Natural killer cell treated with Interleukin-12 subunit alpha and Interleukin-12 subunit beta and Interleukin-15 and Interleukin-18, amount 100 ng/mL, for 72 hours (primary cell): ENCODE results near the gene DNTT. TPM values are rescaled to one million over a fixed set of nuclear protein-coding genes. Genes with fewer than 3 reads are reported as not detected.
"Not testable (repeated sequence)": the region's sequence is repeated elsewhere in the genome, so short reads cannot be mapped to it uniquely, and the experiment has no call there.

Experiments
- ATAC-seq, 2 donors: fragments of 150-1000 bp; cut with Tn5 transposase in 1 of 2; sonication (Bioruptor Pico), chemical (Tn5 transposase) in 1 of 2; 2 replicates each; pipeline ENCODE4 v1.10.0; 2021
- DNase-seq: peaks from one replicate; pipeline ENCODE4 v3.0.0; 2022; ENCODE audit warnings: low spot score
- H3K27ac Mint-ChIP-seq, 2 donors: 1 replicate in 1 of 2; 2 replicates in 1 of 2; pipeline ENCODE4 v1.8.0; 2022; ENCODE audit warnings: mixed read lengths in 2 of 2, mild to moderate bottlenecking in 1 of 2, moderate library complexity in 1 of 2
- H3K27me3 Mint-ChIP-seq, 2 donors: 1 replicate in 1 of 2; 2 replicates in 1 of 2; pipeline ENCODE4 v1.8.0; 2022; ENCODE audit warnings: mixed read lengths in 2 of 2
- H3K36me3 Mint-ChIP-seq: one replicate; pipeline ENCODE4 v1.8.0; 2022; ENCODE audit warnings: mixed read lengths
- H3K4me1 Mint-ChIP-seq, 2 donors: 1 replicate in 1 of 2; 2 replicates in 1 of 2; pipeline ENCODE4 v1.8.0; 2022; ENCODE audit warnings: low read depth in 2 of 2, mixed read lengths in 2 of 2, mild to moderate bottlenecking in 1 of 2
- H3K4me3 Mint-ChIP-seq: one replicate; pipeline ENCODE4 v1.8.0; 2022; ENCODE audit warnings: mixed read lengths
- H3K9me3 Mint-ChIP-seq: 2 replicates; pipeline ENCODE4 v1.8.0; 2022; ENCODE audit warnings: mixed read lengths
- total RNA-seq, 2 donors: library from RNA; stranded (reverse); gene quantifications; one replicate each; pipeline ENCODE4 v1.2.3, GENCODE V29; 2022

The DNTT gene
- total RNA-seq, 2 donors from 2014 or later = not detected

- DNase-seq, H3K27ac Mint-ChIP-seq, H3K4me3 Mint-ChIP-seq, H3K9me3 Mint-ChIP-seq, H3K36me3 Mint-ChIP-seq, H3K4me1 Mint-ChIP-seq, ATAC-seq: not testable (repeated sequence)
- peaks cover 14 to 47% of the 10 kb centered on the region in 2 donors for H3K27me3 Mint-ChIP-seq
Measured at GRCh38 chr10:96308854-96309253, 4.6 kb downstream of the DNTT start.

- H3K36me3 Mint-ChIP-seq = no peaks in the 10 kb centered on the region
- H3K27me3 Mint-ChIP-seq = peaks cover 12 to 39% of the 10 kb centered on the region in 2 donors
- H3K27ac Mint-ChIP-seq = no peak overlapping the region
- ATAC-seq (no peak), DNase-seq (no peak)
- H3K4me1 Mint-ChIP-seq = no peaks in the 10 kb centered on the region
- no peak overlapping the region for H3K4me3 Mint-ChIP-seq
- H3K9me3 Mint-ChIP-seq = no peaks in the 10 kb centered on the region
Measured at GRCh38 chr10:96309628-96310320, 5.5 kb downstream of the DNTT start.

GRCh38 chr10:96310321-96310669 is 6.1 kb downstream of the DNTT start:
- peaks cover 14 to 35% of the 10 kb centered on the region in 2 donors for H3K27me3 Mint-ChIP-seq
- ATAC-seq (no peak), DNase-seq (no peak)
- no peak overlapping the region for H3K27ac Mint-ChIP-seq
- H3K36me3 Mint-ChIP-seq = no peaks in the 10 kb centered on the region
- H3K4me3 Mint-ChIP-seq = no peak overlapping the region
- no peaks in the 10 kb centered on the region for H3K9me3 Mint-ChIP-seq
- no peaks in the 10 kb centered on the region for H3K4me1 Mint-ChIP-seq

GRCh38 chr10:96311180-96311715 is 7.0 kb downstream of the DNTT start:
- H3K4me3 Mint-ChIP-seq = no peak overlapping the region
- no peaks in the 10 kb centered on the region for H3K36me3 Mint-ChIP-seq
- no peak for ATAC-seq
- no peaks in the 10 kb centered on the region for H3K4me1 Mint-ChIP-seq
- no peak for DNase-seq
- no peak overlapping the region for H3K27ac Mint-ChIP-seq
- H3K9me3 Mint-ChIP-seq = no peaks in the 10 kb centered on the region
- H3K27me3 Mint-ChIP-seq = peaks cover 17 to 32% of the 10 kb centered on the region in 2 donors

- DNase-seq (no peak), ATAC-seq (no peak)
- Mint-ChIP-seq H3K27ac (no peak overlapping the region), H3K27me3 (peaks cover 19 to 28% of the 10 kb centered on the region in 2 donors), H3K4me3 (no peak overlapping the region), H3K36me3 (no peaks in the 10 kb centered on the region), H3K4me1 (no peaks in the 10 kb centered on the region), H3K9me3 (no peaks in the 10 kb centered on the region)
Measured at GRCh38 chr10:96313344-96313743, 9.1 kb downstream of the DNTT start.

- H3K36me3 Mint-ChIP-seq = no peaks in the 10 kb centered on the region
- H3K27me3 Mint-ChIP-seq = peaks cover 14 to 32% of the 10 kb centered on the region in 2 donors
- no peak overlapping the region for H3K27ac Mint-ChIP-seq
- H3K4me3 Mint-ChIP-seq = no peak overlapping the region
- H3K9me3 Mint-ChIP-seq = no peaks in the 10 kb centered on the region
- ATAC-seq (no peak), DNase-seq (no peak)
- H3K4me1 Mint-ChIP-seq = no peaks in the 10 kb centered on the region
Measured at GRCh38 chr10:96317067-96317833, 13.0 kb downstream of the DNTT start.

- H3K9me3 Mint-ChIP-seq = no peaks in the 10 kb centered on the region
- no peaks in the 10 kb centered on the region for H3K36me3 Mint-ChIP-seq
- H3K4me1 Mint-ChIP-seq = no peaks in the 10 kb centered on the region
- no peak overlapping the region for H3K4me3 Mint-ChIP-seq
- no peak overlapping the region for H3K27ac Mint-ChIP-seq
- no peak for ATAC-seq
- no peak for DNase-seq
- peaks cover 24 to 32% of the 10 kb centered on the region in 2 donors for H3K27me3 Mint-ChIP-seq
Measured at GRCh38 chr10:96319754-96320474, 15.7 kb downstream of the DNTT start.

GRCh38 chr10:96321822-96322221 is 17.6 kb downstream of the DNTT start:
- DNase-seq (no peak), ATAC-seq (no peak)
- Mint-ChIP-seq H3K36me3 (no peaks in the 10 kb centered on the region), H3K27ac (no peak overlapping the region), H3K9me3 (no peaks in the 10 kb centered on the region), H3K4me3 (no peak overlapping the region), H3K4me1 (no peaks in the 10 kb centered on the region), H3K27me3 (peaks cover 17 to 21% of the 10 kb centered on the region in 2 donors)

GRCh38 chr10:96322275-96322674 is 18.0 kb downstream of the DNTT start:
- Mint-ChIP-seq H3K9me3 (no peaks in the 10 kb centered on the region), H3K27ac (no peak overlapping the region), H3K4me1 (no peaks in the 10 kb centered on the region), H3K36me3 (no peaks in the 10 kb centered on the region), H3K4me3 (no peak overlapping the region), H3K27me3 (peaks cover 17 to 21% of the 10 kb centered on the region in 2 donors)
- no peak for DNase-seq
- no peak for ATAC-seq

GRCh38 chr10:96324447-96324846 is 20.2 kb downstream of the DNTT start:
- H3K4me3 Mint-ChIP-seq = no peak overlapping the region
- no peak overlapping the region for H3K27ac Mint-ChIP-seq
- H3K27me3 Mint-ChIP-seq = peaks cover 28 to 32% of the 10 kb centered on the region in 2 donors
- no peaks in the 10 kb centered on the region for H3K36me3 Mint-ChIP-seq
- H3K9me3 Mint-ChIP-seq = no peaks in the 10 kb centered on the region
- no peak for ATAC-seq
- H3K4me1 Mint-ChIP-seq = no peaks in the 10 kb centered on the region
- no peak for DNase-seq

- no peaks in the 10 kb centered on the region for H3K9me3 Mint-ChIP-seq
- ATAC-seq = peak in 1 of 2 donors; percentile 57
- no peaks in the 10 kb centered on the region for H3K36me3 Mint-ChIP-seq
- no peak overlapping the region for H3K4me3 Mint-ChIP-seq
- H3K4me1 Mint-ChIP-seq = no peaks in the 10 kb centered on the region
- no peak for DNase-seq
- H3K27ac Mint-ChIP-seq = no peak overlapping the region
- H3K27me3 Mint-ChIP-seq = peaks cover 20 to 32% of the 10 kb centered on the region in 2 donors
Measured at GRCh38 chr10:96325719-96326373, 21.6 kb downstream of the DNTT start.

GRCh38 chr10:96327462-96327861 is 23.2 kb downstream of the DNTT start:
- ATAC-seq (no peak), DNase-seq (no peak)
- no peaks in the 10 kb centered on the region for H3K4me1 Mint-ChIP-seq
- no peaks in the 10 kb centered on the region for H3K36me3 Mint-ChIP-seq
- no peak overlapping the region for H3K4me3 Mint-ChIP-seq
- H3K27ac Mint-ChIP-seq = no peak overlapping the region
- H3K9me3 Mint-ChIP-seq = no peaks in the 10 kb centered on the region
- peaks cover 16 to 39% of the 10 kb centered on the region in 2 donors for H3K27me3 Mint-ChIP-seq

GRCh38 chr10:96333101-96333500 is 28.9 kb downstream of the DNTT start:
- no peak overlapping the region for H3K27ac Mint-ChIP-seq
- peaks cover 33% of the 10 kb centered on the region in 2 donors for H3K27me3 Mint-ChIP-seq
- H3K36me3 Mint-ChIP-seq = no peaks in the 10 kb centered on the region
- no peaks in the 10 kb centered on the region for H3K9me3 Mint-ChIP-seq
- no peaks in the 10 kb centered on the region for H3K4me1 Mint-ChIP-seq
- H3K4me3 Mint-ChIP-seq = no peak overlapping the region
- no peak for ATAC-seq
- no peak for DNase-seq
